SKM-1 (cell line): Measurements from ENCODE around the gene CLIP1.

Experiments used
- DNase-seq: peaks from one replicate; lab custom pipeline; 2025; ENCODE audit not compliant: unreplicated experiment; lab: John Stamatoyannopoulos, UW

The CLIP1 gene

DNA sequence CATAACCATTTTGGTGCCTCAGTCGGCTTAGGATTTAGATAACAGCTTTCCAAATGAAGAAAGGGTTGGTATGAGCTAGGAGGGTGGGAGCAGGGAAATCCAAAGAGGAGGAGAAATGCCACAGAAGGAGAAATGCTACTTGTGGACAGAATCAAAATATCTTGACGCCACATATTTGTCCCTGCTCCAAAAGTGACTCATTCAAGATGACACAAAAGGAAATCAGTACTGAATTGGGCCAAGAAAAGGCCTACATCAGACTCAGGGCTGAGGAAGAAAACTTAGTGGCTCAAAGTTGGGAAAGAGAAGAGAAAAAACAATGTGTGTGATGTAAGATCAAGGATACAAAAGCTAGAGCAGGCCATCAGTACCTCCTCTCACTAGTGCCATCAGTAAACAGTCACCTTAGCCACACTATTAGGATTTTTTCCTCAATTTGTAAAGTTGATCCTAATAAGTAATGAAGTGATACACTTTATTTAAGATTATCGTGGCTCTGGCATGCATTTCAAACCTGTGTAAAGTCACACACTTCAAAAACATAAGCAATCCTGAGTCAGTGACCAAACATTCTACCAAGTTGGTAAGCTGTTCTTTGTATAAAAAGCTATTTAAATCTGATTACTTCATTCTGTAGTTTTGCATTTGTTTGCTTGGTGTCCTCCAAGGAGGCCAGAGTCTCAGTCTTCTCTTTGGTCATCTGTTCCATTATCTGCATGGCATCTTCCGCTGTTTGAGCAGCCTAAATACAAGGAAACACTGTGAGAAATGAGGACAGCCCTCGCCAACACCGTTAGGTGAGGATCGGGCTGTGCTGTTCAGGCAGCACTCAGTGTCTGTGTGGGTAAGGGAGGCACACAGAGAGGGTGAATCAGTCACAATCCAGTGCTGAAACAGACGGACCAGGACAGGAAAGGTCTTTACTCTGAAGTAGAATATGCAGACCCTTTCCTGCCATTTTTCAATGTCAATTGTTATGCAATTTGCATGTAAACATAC, 103.6 kb downstream of the CLIP1 start:
- no peak for DNase-seq

GRCh38 chr12:122312926-122313325, 109.5 kb downstream of the CLIP1 start:
- DNase-seq: no peak

DNA sequence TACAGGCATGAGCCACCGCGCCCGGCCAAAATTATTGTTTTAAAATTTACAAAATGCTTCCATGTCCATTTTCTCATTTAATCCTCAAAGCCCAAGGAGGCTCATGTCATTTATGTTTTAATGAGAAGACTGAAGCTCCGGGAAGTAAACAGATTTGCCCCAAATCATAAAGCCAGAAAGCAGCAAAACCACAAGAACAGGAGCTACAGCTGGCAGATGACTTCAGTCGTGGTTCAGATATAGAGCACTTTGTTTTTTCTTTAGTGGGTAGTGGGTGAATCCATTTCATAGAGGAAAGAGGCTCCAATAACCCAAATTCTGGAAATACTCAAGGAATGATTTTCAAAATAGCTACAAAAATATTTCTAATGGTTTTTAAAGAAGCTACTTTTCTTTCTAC, 110.8 kb downstream of the CLIP1 start:
- no peak for DNase-seq

GRCh38 chr12:122310626-122311333, 111.7 kb downstream of the CLIP1 start:
- DNase-seq: no peak

DNA sequence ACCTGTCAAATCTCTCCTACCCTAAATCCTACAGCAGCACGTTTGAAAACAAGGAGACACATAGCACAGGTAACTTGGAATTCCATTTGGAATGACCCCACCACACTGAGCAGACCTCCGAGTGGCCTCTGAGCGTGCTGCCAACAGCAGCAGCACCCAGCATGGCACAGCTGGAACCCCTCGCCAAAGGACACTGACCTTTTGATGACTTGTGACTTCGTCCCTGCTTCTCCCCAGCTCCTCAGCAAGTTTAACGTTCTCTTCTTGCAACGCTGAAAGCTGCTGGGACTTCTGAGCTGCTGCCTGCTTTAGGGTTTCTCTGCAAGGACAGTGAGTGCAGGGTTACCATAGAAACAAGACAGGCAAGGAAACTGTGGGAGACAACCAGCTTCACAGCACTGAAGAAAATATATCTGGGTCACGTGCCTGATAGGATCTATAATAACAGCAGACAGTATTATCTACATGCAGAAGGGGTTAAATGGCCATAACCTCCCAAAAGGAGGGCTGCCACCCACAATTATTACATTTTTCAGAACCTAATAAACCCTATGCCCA, 112.8 kb downstream of the CLIP1 start:
- DNase-seq: no peak

- DNase-seq: no peak
These were observed 113.7 kb downstream of the CLIP1 start for GRCh38 chr12:122308811-122309210.

DNA sequence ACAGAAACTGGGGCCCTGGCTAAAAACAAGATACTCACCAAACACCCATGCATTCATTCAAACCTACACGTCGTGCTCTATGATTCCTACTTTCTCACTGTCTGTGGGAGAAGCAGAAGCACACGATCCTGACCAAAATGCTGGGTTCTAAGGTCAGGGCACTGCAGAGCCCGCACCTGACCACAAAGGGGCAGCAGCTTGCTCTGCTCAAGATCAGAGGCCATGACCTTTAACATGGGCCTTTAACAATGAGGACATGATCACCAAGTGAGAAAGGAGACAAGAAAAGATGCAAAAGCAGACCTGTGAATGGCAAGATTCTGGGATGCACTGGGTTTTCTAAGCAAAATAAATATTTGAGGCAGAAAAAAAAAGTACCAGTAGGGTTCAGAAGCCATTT, 116.1 kb downstream of the CLIP1 start:
- no peak for DNase-seq

DNA sequence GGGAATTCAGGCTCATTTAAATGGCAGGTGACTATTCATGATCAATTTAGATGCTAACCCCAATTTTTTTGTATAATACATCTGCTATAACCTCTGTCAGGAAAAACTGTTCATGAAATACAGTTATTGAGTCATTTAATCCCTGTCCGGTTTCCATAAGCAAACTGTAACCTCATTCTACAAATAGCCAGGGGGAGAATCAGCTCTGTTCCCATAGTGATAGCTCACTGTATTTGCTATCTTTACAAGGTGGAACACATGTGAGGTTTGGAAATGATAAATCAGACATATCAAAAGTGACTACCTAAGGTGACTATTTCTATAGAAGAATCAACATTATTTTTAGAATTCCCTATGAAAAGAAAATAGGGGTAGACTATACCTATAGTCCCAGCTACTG, 117.5 kb downstream of the CLIP1 start:
- no peak for DNase-seq

GRCh38 chr12:122303068-122303467, 119.4 kb downstream of the CLIP1 start:
- DNase-seq: no peak

DNA sequence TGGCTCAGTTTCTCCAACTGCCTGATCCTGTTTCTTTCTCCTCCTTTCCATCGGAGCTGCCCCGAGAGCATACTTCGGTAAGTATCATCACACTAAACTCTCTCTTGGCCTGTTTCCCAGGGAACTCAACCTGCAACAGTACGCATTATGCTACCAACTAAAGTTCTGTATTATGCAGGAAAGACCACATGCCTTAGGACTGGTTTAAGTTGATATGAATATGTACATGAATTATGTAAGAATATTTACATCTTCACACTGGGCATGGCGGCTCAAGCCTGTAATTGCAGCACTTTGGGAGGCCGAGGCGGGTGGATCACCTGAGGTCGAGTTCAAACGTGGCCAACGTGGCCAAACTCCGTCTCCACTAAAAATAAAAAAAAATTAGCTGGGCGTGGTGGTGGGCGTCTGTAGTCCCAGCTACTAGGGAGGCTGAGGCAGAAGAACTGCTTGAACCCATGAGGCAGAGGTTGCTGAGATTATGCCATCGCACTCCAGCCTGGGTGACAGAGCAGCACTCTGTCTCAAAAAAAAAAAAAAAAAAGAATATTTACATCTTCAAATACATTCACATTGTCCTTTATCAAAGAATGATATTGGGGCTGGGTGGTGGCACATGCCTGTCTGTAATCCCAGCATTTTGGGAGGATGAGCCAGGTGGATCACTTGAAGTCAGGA, 124.3 kb downstream of the CLIP1 start:
- DNase-seq: no peak

GRCh38 chr12:122297494-122297893, 125.0 kb downstream of the CLIP1 start:
- no peak for DNase-seq

GRCh38 chr12:122295877-122296276, 126.6 kb downstream of the CLIP1 start:
- no peak for DNase-seq

DNA sequence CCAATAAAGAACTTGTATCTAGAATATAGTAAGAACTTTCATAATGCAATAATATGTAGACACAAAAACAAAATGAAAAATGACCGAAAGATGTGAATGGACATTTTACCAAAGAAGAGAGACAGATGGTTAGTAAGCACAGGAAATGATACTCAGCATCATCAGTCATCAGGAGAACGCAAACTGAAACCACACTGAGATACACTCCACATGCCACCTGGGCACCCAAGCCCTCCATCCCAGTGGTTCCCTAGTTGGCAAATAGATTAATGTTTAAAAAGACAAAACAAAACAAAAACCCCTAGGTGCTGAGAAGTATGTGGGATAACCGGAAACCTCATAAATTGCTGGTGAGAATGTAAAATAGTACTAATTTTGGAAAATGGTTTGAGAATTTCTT, 129.4 kb downstream of the CLIP1 start:
- DNase-seq: no peak

DNA sequence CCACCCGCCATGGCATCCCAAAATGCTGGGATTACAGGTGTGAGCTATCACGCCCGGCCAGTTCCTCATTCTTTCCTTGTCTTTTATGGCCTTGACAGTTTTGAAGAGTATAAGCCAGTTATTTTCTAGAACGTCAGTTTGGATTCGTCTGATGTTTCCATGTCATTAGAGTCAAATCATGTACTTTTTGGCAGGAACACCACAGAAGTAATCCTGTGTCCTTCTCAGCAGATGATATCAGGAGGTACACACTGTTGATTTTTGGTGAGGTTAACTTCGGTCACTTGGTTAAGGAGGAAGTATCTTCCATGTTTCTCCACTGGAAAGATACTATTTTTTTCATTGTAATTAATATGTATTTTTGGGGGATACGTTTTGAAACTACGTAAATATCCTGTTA, 131.0 kb downstream of the CLIP1 start:
- DNase-seq: no peak

DNA sequence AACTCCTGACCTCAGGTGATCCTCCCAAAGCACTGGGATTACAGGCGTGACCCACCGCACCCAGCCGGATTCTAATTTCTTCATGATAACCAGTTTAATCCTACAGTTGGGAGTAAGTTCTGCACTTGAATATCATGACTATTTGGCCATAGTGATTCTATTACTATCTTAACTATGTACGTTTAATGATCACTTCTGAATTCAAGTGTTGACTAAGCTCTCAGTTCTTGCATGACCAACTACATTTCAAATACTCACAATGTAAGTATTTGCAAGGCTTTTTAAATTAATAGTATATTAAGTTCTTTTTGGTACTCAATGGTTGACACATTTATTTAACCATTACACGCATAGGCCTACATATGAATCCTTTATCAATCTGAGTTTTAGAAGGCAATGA, 138.8 kb downstream of the CLIP1 start:
- DNase-seq: no peak

DNA sequence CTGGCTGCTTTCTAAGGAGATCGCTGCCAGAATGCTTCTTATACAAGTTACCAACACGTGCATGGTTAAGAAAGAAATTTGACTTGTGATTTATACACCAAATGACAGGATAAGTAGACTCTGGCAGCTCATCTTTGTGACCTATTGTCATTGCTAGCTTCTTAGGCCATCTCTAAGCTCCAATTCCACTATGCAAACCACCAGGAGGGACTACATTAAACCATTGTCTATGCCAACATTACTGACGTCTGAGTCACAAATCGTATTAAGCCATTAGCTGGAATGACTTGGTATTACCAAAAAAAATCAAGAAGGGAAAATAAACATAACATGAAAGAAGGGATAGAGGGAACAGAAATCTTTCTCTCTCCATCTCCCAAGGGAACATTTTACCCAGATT, 140.4 kb downstream of the CLIP1 start:
- no peak for DNase-seq

- DNase-seq: no peak
These were observed 146.2 kb downstream of the CLIP1 start for GRCh38 chr12:122276242-122276641.

DNA sequence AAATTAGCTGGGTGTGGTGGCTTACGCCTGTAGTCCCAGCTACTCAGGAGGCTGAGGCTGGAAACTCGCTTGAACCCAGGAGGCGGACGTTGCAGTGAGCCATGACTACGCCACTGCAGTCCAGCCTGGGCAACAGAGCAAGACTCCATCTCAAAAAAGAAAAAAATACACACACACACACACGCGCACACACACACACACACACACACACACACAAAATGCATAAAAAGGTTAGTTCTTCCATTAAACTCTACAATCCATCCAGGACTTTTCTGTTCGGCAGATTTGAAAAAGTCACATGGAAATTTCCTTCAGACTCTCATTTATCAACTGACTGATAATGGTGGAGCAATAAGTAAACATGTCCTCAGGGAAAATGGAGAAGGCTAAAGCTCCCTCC, 147.0 kb downstream of the CLIP1 start:
- DNase-seq: no peak

DNA sequence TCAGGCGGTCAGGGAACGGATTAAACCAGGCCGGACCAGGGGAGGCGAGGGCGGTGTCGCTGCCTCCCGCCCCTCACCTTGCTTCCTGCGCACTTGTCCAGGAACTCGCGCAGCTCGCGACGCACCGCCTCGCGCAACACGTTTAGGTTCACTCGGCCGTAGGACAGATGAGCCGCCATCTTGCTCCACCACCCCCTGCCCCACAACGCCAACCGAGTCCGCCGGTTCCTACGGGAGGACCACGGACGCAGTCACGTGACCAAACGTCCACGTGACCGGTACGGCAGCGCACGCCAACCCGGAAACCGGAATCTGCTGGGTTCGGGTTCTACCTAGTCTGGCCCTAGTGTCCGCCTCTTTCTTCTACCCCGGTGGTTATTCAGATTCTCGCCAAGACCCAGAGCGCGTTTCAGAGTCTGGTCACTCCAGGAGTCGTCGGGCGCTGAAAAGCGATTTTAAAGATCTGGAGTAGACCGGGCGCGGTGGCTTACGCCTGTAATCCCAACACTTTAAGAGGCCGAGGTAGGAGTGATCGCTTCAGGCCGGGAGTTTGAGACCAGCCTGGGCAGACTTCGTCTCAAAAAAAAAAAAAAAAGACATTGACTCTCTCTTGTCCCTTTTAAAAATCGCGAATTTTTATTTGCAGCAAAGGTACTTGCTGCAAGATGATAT, 156.1 kb downstream of the CLIP1 start, which contains the start of gene VPS33A:
Gene VPS33A (minus strand): TSS at position 265 of the 672 bp plus-strand sequence. CDS start 86 bp downstream, at position 179.
- DNase-seq: peak; percentile 16

GRCh38 chr12:122265886-122266229, 156.6 kb downstream of the CLIP1 start:
- DNase-seq: no peak

DNA sequence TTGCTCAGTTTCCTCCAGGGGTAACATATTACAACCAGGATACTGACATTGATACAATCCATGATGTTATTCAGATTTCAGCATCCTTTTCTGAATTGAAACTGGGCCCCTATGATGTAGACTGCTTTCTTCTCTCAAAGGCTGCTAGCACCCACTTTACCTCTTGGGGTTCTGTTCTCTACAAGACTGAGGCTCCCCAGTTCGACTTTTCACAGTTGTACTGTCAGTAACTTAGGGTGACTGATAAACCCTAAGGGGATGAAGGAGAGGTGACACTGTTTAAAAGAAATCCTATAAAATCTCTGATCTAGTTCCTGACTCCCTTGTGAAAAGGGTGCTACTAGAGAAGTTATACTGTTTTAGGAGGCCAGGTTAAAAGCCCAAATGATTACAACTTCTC, 157.0 kb downstream of the CLIP1 start:
- no peak for DNase-seq
